ENCODE measurements around the gene TRIM44.

TRIM44 gene

DNA sequence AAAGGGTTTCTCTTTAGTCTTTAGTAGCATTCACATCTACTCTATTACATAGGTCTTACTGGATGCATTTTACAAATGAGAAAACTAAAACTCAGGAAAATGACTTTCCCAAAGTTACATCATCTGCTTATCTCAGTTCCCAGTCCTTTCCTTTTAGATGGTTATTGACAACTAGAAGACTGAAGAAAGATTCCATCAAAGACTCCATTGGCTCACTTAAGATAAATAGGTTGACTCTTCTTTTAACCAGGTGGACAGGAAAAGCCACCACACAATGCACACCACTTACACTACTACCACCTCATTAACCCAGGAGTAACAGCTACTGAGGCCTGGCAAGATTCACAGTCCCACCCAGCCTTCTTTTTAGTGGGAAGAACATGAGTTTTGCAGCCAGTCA is 123.6 kb downstream of the TRIM44 start:
- TF ChIP-seq, protein P1, sequence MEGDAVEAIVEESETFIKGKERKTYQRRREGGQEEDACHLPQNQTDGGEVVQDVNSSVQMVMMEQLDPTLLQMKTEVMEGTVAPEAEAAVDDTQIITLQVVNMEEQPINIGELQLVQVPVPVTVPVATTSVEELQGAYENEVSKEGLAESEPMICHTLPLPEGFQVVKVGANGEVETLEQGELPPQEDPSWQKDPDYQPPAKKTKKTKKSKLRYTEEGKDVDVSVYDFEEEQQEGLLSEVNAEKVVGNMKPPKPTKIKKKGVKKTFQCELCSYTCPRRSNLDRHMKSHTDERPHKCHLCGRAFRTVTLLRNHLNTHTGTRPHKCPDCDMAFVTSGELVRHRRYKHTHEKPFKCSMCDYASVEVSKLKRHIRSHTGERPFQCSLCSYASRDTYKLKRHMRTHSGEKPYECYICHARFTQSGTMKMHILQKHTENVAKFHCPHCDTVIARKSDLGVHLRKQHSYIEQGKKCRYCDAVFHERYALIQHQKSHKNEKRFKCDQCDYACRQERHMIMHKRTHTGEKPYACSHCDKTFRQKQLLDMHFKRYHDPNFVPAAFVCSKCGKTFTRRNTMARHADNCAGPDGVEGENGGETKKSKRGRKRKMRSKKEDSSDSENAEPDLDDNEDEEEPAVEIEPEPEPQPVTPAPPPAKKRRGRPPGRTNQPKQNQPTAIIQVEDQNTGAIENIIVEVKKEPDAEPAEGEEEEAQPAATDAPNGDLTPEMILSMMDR (IDR thresholded peaks at IDR 0.05; ENCODE audit: low read depth, low read length, missing control alignments): no peak
- H3K4me3 ChIP-seq (replicated peaks; ENCODE audit: low read depth, low read length): no peak overlapping the region
- DNase-seq (ENCODE audit: extremely low read depth, low read depth): no peak

DNA sequence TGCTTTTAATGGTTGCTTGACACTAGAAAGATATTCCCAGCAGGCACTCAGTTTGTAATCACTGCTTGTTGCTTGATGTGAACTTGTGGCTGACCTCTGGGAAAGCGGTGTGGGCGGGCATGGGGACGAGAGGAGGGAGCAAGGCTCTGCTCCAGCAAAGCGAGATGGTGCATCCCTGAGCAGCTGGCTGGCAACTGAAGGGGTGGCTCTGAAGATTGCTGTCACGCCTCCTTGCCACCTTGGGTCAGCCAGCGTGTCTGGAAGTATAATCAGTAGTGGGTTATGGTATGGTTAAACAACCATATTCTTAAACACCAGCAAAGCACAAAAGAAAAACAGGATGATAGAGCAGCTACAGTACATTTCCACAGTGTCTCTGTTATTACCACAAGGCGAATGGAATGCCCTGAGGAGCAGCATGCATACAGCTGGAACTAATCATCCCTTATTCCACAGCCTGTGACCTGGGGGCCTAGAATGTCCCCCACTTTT is 124.5 kb downstream of the TRIM44 start:
- peak; percentile 47 for DNase-seq (ENCODE audit: extremely low read depth, low read depth)
- TF ChIP-seq, protein P1 (IDR thresholded peaks at IDR 0.05; ENCODE audit: low read depth, low read length, missing control alignments): no peak

GRCh38 chr11:35787626-35788025 is 125.1 kb downstream of the TRIM44 start:
- DNase-seq (ENCODE audit: extremely low read depth, low read depth): no peak
- TF ChIP-seq, protein P1 (IDR thresholded peaks at IDR 0.05; ENCODE audit: low read depth, low read length, missing control alignments): no peak
- no peak overlapping the region for H3K4me3 ChIP-seq (replicated peaks; ENCODE audit: low read depth, low read length)

More for the DNA sequence above, 124.5 kb downstream of the TRIM44 start:
- no peak overlapping the region for H3K4me3 ChIP-seq (replicated peaks; ENCODE audit: low read depth, low read length)

GRCh38 chr11:35791088-35791958 is 128.7 kb downstream of the TRIM44 start:
- TF ChIP-seq, protein P1 (IDR thresholded peaks at IDR 0.05; ENCODE audit: low read depth, low read length, missing control alignments): no peak
- no peak for DNase-seq (ENCODE audit: extremely low read depth, low read depth)
- H3K4me3 ChIP-seq (replicated peaks; ENCODE audit: low read depth, low read length): no peak overlapping the region

DNA sequence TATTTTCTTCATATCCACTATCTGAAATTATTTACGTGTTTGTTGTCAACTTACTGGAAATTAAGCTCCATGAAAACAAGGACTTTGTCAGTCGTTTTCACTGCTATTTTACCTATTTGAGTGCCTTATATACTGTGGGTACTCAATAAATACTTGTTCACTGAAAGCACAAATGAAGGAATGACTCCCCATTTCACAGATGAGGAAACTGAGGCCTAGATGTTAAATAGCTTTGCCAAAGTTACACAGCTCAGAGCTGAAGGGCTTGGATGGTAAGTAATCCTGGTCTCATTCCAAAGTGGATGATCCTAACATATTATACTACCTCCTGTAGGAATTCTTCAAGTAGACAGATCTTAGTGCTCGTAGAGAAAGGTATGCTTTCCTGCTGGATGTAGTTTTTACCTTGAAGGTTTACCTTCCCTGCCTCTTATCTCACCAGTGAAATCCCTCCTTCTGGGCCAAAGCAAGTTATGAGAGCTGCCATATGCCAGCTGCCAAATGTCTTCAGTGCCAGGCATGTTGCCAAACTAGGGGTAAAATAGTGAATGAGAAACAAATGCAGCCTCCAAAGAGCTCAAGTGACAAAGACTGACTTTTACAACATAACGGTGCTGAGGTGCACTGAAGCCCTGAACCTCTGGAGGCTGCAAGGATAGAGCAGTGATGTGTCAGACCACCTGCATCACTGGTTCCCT is 129.7 kb downstream of the TRIM44 start:
- no peak for DNase-seq (ENCODE audit: extremely low read depth, low read depth)
- TF ChIP-seq, protein P1 (IDR thresholded peaks at IDR 0.05; ENCODE audit: low read depth, low read length, missing control alignments): no peak
- no peak overlapping the region for H3K4me3 ChIP-seq (replicated peaks; ENCODE audit: low read depth, low read length)

DNA sequence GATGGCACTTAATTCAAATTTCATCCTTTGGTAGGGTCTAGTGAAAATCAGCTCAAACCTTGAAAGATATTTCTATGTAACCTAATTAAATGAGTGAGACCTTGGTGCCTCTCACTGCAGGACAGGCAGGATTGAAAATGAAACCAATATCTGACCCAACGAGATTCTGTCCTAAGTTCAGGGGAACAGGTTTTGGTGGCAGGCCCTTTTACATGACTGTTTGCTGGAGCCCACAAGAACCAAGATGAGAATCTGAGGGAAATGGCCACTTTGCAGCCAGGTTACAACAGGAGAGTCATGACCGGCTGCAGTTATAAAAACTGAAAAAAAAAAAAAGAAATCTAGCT is 130.2 kb downstream of the TRIM44 start:
- no peak overlapping the region for H3K4me3 ChIP-seq (replicated peaks; ENCODE audit: low read depth, low read length)
- no peak for DNase-seq (ENCODE audit: extremely low read depth, low read depth)
- TF ChIP-seq, protein P1 (IDR thresholded peaks at IDR 0.05; ENCODE audit: low read depth, low read length, missing control alignments): no peak
